GM12878 (cell line): Measurements from ENCODE around the gene HUNK. TPM values are rescaled to one million over a fixed set of nuclear protein-coding genes. Genes with fewer than 3 reads are reported as not detected.

Experiments
- CHD2 ChIP-seq: IDR thresholded peaks from 2 replicates; pipeline ENCODE4 v1.6.1; 2011; ENCODE audit warnings: low read depth, low read length, improper control_type of control experiment, borderline replicate concordance
- CUX1 ChIP-seq: IDR thresholded peaks from 2 replicates; pipeline ENCODE4 v1.6.1; 2012; ENCODE audit warnings: improper control_type of control experiment, low read depth, low read length; ENCODE audit not compliant: insufficient replicate concordance
- ESRRA ChIP-seq: IDR thresholded peaks from 2 replicates; pipeline ENCODE4 v1.6.1; 2012; ENCODE audit warnings: mild to moderate bottlenecking, low read length, improper control_type of control experiment
- JUNB ChIP-seq: IDR thresholded peaks from 2 replicates; pipeline ENCODE4 v1.6.1; 2016; ENCODE audit warnings: antibody characterized with exemption, mild to moderate bottlenecking
- MYB ChIP-seq: fragments of 150-350 bp; IDR thresholded peaks from 2 replicates; pipeline ENCODE4 v1.6.1; 2014; ENCODE audit warnings: mild to moderate bottlenecking, low read depth, low read length, borderline replicate concordance
- MYC ChIP-seq: IDR thresholded peaks from 2 replicates; pipeline ENCODE4 v1.6.1; 2011; ENCODE audit warnings: mild to moderate bottlenecking, low read length, moderate library complexity, inconsistent platforms; ENCODE audit not compliant: insufficient read depth, insufficient replicate concordance, insufficient read length, severe bottlenecking
- NFYB ChIP-seq: IDR thresholded peaks from 2 replicates; pipeline ENCODE4 v1.6.1; 2011; ENCODE audit warnings: low read depth, mild to moderate bottlenecking, low read length, improper control_type of control experiment, moderate library complexity; ENCODE audit not compliant: insufficient read depth
- RELA ChIP-seq: fragments of 450-650 bp; IDR thresholded peaks from 2 replicates; pipeline ENCODE4 v1.8.0; 2014; ENCODE audit warnings: borderline replicate concordance; ENCODE audit not compliant: partially characterized antibody
- YBX1 ChIP-seq: fragments of 450-650 bp; IDR thresholded peaks from 2 replicates; pipeline ENCODE4 v1.6.1; 2016; ENCODE audit warnings: antibody characterized with exemption
- ZBTB11 ChIP-seq: fragments of 450-650 bp; formaldehyde crosslinking; IDR thresholded peaks from 2 replicates; pipeline ENCODE4 v1.5.0; 2022; ENCODE audit warnings: mild to moderate bottlenecking, missing genetic modification characterization
- polyA plus RNA-seq, 11 experiments: library from polyadenylated mRNA; depleted of rRNA in 4 of 11; unstranded in 6 of 11; stranded (reverse) in 5 of 11; fragments of >200 nt; fragmentation: Nextera tagmentation in 4 of 11; fragmentation: Illumina TruSeq in 1 of 11; extraction: Ambion mirVana in 4 of 11; extraction: Trizol in 1 of 11; gene quantifications; 1 replicate in 1 of 11; 2 replicates in 10 of 11; pipeline versions ENCODE4 v1.2.1 to v1.2.3, GENCODE V29; 2011 to 2016; ENCODE audit warnings: inconsistent platforms in 2 of 11, missing spikeins in 2 of 11, low read depth in 1 of 11
- total RNA-seq, 4 experiments: library from RNA; depleted of rRNA in 3 of 4; stranded (reverse); fragments of >200 nt in 3 of 4; fragmentation: Illumina TruSeq in 1 of 4; extraction: Trizol in 1 of 4; gene quantifications; 2 replicates each; pipeline versions ENCODE4 v1.2.1 to v1.2.3, GENCODE V29; 2013 to 2021

HUNK gene
- total and polyA plus RNA-seq, 10 of the 15 experiments (the other 5 are each of a cell fraction or from before 2014, with no cell fraction given), result under 0.01 to 0.14 (median 0.03) TPM; not detected in 7

GRCh38 chr21:31973402-31973944 is 100.7 kb downstream of the HUNK start (continued):
- TF ChIP-seq RELA, result no peak
- no peak for TF ChIP-seq CHD2
- no peak for TF ChIP-seq YBX1
- no peak for TF ChIP-seq ESRRA
- no peak for TF ChIP-seq NFYB
- no peak for TF ChIP-seq CUX1
- TF ChIP-seq MYC, result no peak
- TF ChIP-seq MYB, result no peak
- TF ChIP-seq JUNB, result no peak
- TF ChIP-seq ZBTB11 (CRISPR knock-in tag), result no peak
